ENCODE measurements around the gene SPTBN4. TPM values are rescaled to one million over a fixed set of nuclear protein-coding genes. Genes with fewer than 3 reads are reported as not detected.

The SPTBN4 gene
- total and polyA plus RNA-seq, 2 of the 4 experiments (the other 2 are of a cell fraction), result 0.72 to 0.91 TPM

GRCh38 chr19:40552848-40553247 is 86.0 kb downstream of the SPTBN4 start:
- 90% methylated on average over 2 of the region's 3 CpGs; no CpG with 5 or more reads in 1 of the 2 experiments for WGBS, 2 experiments (ENCODE audit: extremely low coverage in 2 of 2, insufficient read length in 1 of 2)
- H3K4me3 ChIP-seq (ENCODE audit: insufficient read depth, low read depth, low read length), result no peak overlapping the region
- H3K56ac ChIP-seq (ENCODE audit: extremely low read depth, insufficient read depth, low read length), result no peak overlapping the region
- no peaks in the 10 kb centered on the region for H3K4me1 ChIP-seq (ENCODE audit: control insufficient read depth, insufficient read depth, low read length)
- TF ChIP-seq RFX5 (IDR thresholded peaks at IDR 0.05; ENCODE audit: low read depth, low read length) (no peak), ELK1 (IDR thresholded peaks at IDR 0.05; ENCODE audit: borderline replicate concordance, low read depth, low read length) (no peak), CEBPB (IDR thresholded peaks at IDR 0.05; ENCODE audit: low read depth, low read length) (no peak), CTCF (conservative IDR thresholded peaks at IDR 0.05; ENCODE audit: low read depth, low read length) (no peak), FOS (IDR thresholded peaks at IDR 0.05; ENCODE audit: low read depth, low read length) (no peak), NFE2L2 (IDR thresholded peaks at IDR 0.05; ENCODE audit: low read depth, low read length) (no peak), USF2 (IDR thresholded peaks at IDR 0.05; ENCODE audit: low read depth, low read length) (no peak), SMC3 (IDR thresholded peaks at IDR 0.05; ENCODE audit: low read depth, low read length) (no peak), RCOR1 (IDR thresholded peaks at IDR 0.05; ENCODE audit: insufficient replicate concordance, low read length) (no peak), MAZ (IDR thresholded peaks at IDR 0.05; ENCODE audit: borderline replicate concordance, low read depth, low read length) (no peak), BHLHE40 (IDR thresholded peaks at IDR 0.05; ENCODE audit: low read depth, low read length) (no peak), CHD1 (IDR thresholded peaks at IDR 0.05; ENCODE audit: low read depth, low read length) (no peak), MXI1 (IDR thresholded peaks at IDR 0.05; ENCODE audit: borderline replicate concordance, low read depth, low read length) (no peak), RAD21 (IDR thresholded peaks at IDR 0.05; ENCODE audit: low read length) (no peak)
- H3K27ac ChIP-seq (ENCODE audit: insufficient read depth, low read length), result no peak overlapping the region
- H3K23ac ChIP-seq (ENCODE audit: low read depth, low read length), result no peak overlapping the region
- no peak overlapping the region for H2AK9ac ChIP-seq (replicated peaks; ENCODE audit: low read depth, low read length, poor library complexity)
- ChIA-PET POLR2A (ENCODE audit: unreplicated experiment) (no interaction called here), CTCF (interaction anchor here (1.5 kb wide), 1 partner anchor 82 kb away, joined by 3 read pairs; no protein-coding TSS in a partner anchor)
- dilution Hi-C loops (cut with HindIII; ENCODE audit: low sequenced_read_pairs, unreplicated experiment), result no loop called here
- DNase-seq, result no peak
- no peak overlapping the region for H3K14ac ChIP-seq (replicated peaks; ENCODE audit: low read depth, low read length)
- H4K20me1 ChIP-seq (ENCODE audit: insufficient read depth, low read length), result no peaks in the 10 kb centered on the region
- H3K4me2 ChIP-seq (ENCODE audit: low read depth, low read length), result no peak overlapping the region
- no peak overlapping the region for H4K91ac ChIP-seq (ENCODE audit: insufficient read depth, low read depth, low read length)
- no peak overlapping the region for H3K18ac ChIP-seq (ENCODE audit: low read depth, low read length)
- no peak overlapping the region for H2AFZ ChIP-seq (replicated peaks; ENCODE audit: low read length, poor library complexity)
- in situ Hi-C loops (cut with MboI; ENCODE audit: low sequenced_read_pairs), result no loop called here
- H2AK5ac ChIP-seq (ENCODE audit: low read depth, low read length), result no peak overlapping the region
- H3K9me3 ChIP-seq (ENCODE audit: control insufficient read depth, insufficient read depth, low read length), result no peaks in the 10 kb centered on the region; the same call in 1 of the 2 replicates
- peaks cover 57% of the 10 kb centered on the region for H3K27me3 ChIP-seq (ENCODE audit: control insufficient read depth, insufficient read depth, low read length)
- H2BK20ac ChIP-seq (ENCODE audit: low read depth, low read length), result no peak overlapping the region
- H2BK15ac ChIP-seq (ENCODE audit: low read depth, low read length), result no peak overlapping the region
- no peak overlapping the region for H2BK120ac ChIP-seq (ENCODE audit: low read depth, low read length)
- H4K8ac ChIP-seq (ENCODE audit: low read depth in 2 of 2, low read length in 2 of 2), result no peak overlapping the region
- H3K36me3 ChIP-seq (ENCODE audit: control insufficient read depth, insufficient read depth, low read length), result no peaks in the 10 kb centered on the region
- BruUV-seq (replicated peaks), result no TSS peak
- H2BK5ac ChIP-seq (ENCODE audit: low read depth, low read length, poor library complexity, severe bottlenecking), result no peak overlapping the region
- ATAC-seq (ENCODE audit: low read depth), result no peak
- H3K4ac ChIP-seq (ENCODE audit: low read depth, low read length), result no peak overlapping the region
- intact Hi-C loops (cut with micrococcal nuclease), result no loop called here
- no peaks in the 10 kb centered on the region for H3K9me1 ChIP-seq (ENCODE audit: insufficient read depth, low read length)
- H3K79me1 ChIP-seq (ENCODE audit: low read depth in 1 of 2, low read length in 2 of 2), result no peaks in the 10 kb centered on the region
- no peak overlapping the region for H4K5ac ChIP-seq (ENCODE audit: low read depth, low read length)
- no peak overlapping the region for H3K9ac ChIP-seq (ENCODE audit: low read depth, low read length)
